Measurements from ENCODE around the gene TMEM175. TPM values are rescaled to one million over a fixed set of nuclear protein-coding genes. Genes with fewer than 3 reads are reported as not detected.

Gene TMEM175
- total and polyA plus RNA-seq, 2 of the 4 experiments (the other 2 are of a cell fraction): 7.7 to 41.9 TPM

- no peak overlapping the region for H2BK120ac ChIP-seq (ENCODE audit: low read depth, low read length)
- in situ Hi-C loops (cut with MboI; ENCODE audit: low sequenced_read_pairs): no loop called here
These were observed 42.1 kb upstream of the TMEM175 start for GRCh38 chr4:890036-890695.

More at GRCh38 chr4:890036-890695, 42.1 kb upstream of the TMEM175 start:
- no peak overlapping the region for H3K23ac ChIP-seq (ENCODE audit: low read depth, low read length)
- H3K4me3 ChIP-seq (ENCODE audit: insufficient read depth, low read depth, low read length): no peak overlapping the region
- peaks cover 69% of the 10 kb centered on the region for H3K36me3 ChIP-seq (ENCODE audit: control insufficient read depth, insufficient read depth, low read length)
- no peak overlapping the region for H2AK9ac ChIP-seq (replicated peaks; ENCODE audit: low read depth, low read length, poor library complexity)
- no peak overlapping the region for H4K5ac ChIP-seq (ENCODE audit: low read depth, low read length)
- no peak overlapping the region for H2BK15ac ChIP-seq (ENCODE audit: low read depth, low read length)
- H3K27ac ChIP-seq (ENCODE audit: insufficient read depth, low read length): no peak overlapping the region
- TF ChIP-seq MAZ (IDR thresholded peaks at IDR 0.05; ENCODE audit: borderline replicate concordance, low read depth, low read length) (no peak), MXI1 (IDR thresholded peaks at IDR 0.05; ENCODE audit: borderline replicate concordance, low read depth, low read length) (no peak), FOS (IDR thresholded peaks at IDR 0.05; ENCODE audit: low read depth, low read length) (no peak), RFX5 (IDR thresholded peaks at IDR 0.05; ENCODE audit: low read depth, low read length) (no peak)
- no peak for DNase-seq
- H3K4me2 ChIP-seq (ENCODE audit: low read depth, low read length): no peak overlapping the region
- no peak overlapping the region for H2AK5ac ChIP-seq (ENCODE audit: low read depth, low read length)
- H3K18ac ChIP-seq (ENCODE audit: low read depth, low read length): no peak overlapping the region
- ATAC-seq (ENCODE audit: low read depth): no peak
- no peaks in the 10 kb centered on the region for H3K27me3 ChIP-seq (ENCODE audit: control insufficient read depth, insufficient read depth, low read length)
- dilution Hi-C loops (cut with HindIII; ENCODE audit: low sequenced_read_pairs, unreplicated experiment): no loop called here
- peaks cover 8% of the 10 kb centered on the region for H3K9me1 ChIP-seq (ENCODE audit: insufficient read depth, low read length)
- no peak overlapping the region for H4K8ac ChIP-seq (ENCODE audit: low read depth in 2 of 2, low read length in 2 of 2)
- ChIA-PET CTCF (interaction anchor here (0.6 kb wide), 1 partner anchor 137 kb away, joined by 8 read pairs; no protein-coding TSS in a partner anchor), POLR2A (ENCODE audit: unreplicated experiment) (no interaction called here)
- H2BK20ac ChIP-seq (ENCODE audit: low read depth, low read length): no peak overlapping the region
- no peak overlapping the region for H2BK5ac ChIP-seq (ENCODE audit: low read depth, low read length, poor library complexity, severe bottlenecking)
- no peaks in the 10 kb centered on the region for H3K4me1 ChIP-seq (ENCODE audit: control insufficient read depth, insufficient read depth, low read length)
- peaks cover 11% of the 10 kb centered on the region for H4K20me1 ChIP-seq (ENCODE audit: insufficient read depth, low read length)
- 95% methylated on average over 13 of the region's 22 CpGs; no CpG with 5 or more reads in 1 of the 2 experiments for WGBS, 2 experiments (ENCODE audit: extremely low coverage in 2 of 2, insufficient read length in 1 of 2)
- H3K4ac ChIP-seq (ENCODE audit: low read depth, low read length): no peak overlapping the region
- H4K91ac ChIP-seq (ENCODE audit: insufficient read depth, low read depth, low read length): no peak overlapping the region
- H2AFZ ChIP-seq (replicated peaks; ENCODE audit: low read length, poor library complexity): no peak overlapping the region
- peaks cover 2 to 14% of the 10 kb centered on the region in 2 experiments; a peak in 3 of 4 replicates for H3K79me1 ChIP-seq (ENCODE audit: low read depth in 1 of 2, low read length in 2 of 2)
- intact Hi-C loops (cut with micrococcal nuclease): no loop called here
- no peak overlapping the region for H3K56ac ChIP-seq (ENCODE audit: extremely low read depth, insufficient read depth, low read length)
- no TSS peak for BruUV-seq (replicated peaks)
- no peaks in the 10 kb centered on the region for H3K9me3 ChIP-seq (ENCODE audit: control insufficient read depth, insufficient read depth, low read length)
- H3K14ac ChIP-seq (replicated peaks; ENCODE audit: low read depth, low read length): no peak overlapping the region
- no peak overlapping the region for H3K9ac ChIP-seq (ENCODE audit: low read depth, low read length)
